K562 (cell line): ENCODE measurements around the gene ODAD3. TPM values are rescaled to one million over a fixed set of nuclear protein-coding genes. Genes with fewer than 3 reads are reported as not detected.
A peak's percentile ranks its signal among the peaks of the same experiment; 100 is the strongest.
"Not testable (repeated sequence)": the region's sequence is repeated elsewhere in the genome, so short reads cannot be mapped to it uniquely, and the experiment has no call there.

Experiments used
- ATAC-seq: fragments of 200-7000 bp; cut with Tn5 transposase; 3 replicates; pipeline ENCODE4 v1.9.1; 2020; ENCODE audit warnings: moderate library complexity
- BruUV-seq: library from RNA; stranded (reverse); fragments of 400-500 nt; replicated peaks from 2 replicates; lab custom pipeline; 2021; lab: Mats Ljungman, UMichigan
- CTCF ChIA-PET: fragments of 300-600 bp; formaldehyde crosslinking; extraction: SDS; loops from one replicate; lab custom pipeline; 2021; ENCODE audit warnings: low intra/inter-chr PET ratio; lab: Yijun Ruan, JAX
- POLR2A ChIA-PET: fragments of 300-600, 350-650 bp; sonication (Branson Sonifier 250); formaldehyde crosslinking; extraction: SDS; loops from one replicate; lab custom pipeline; 2021; ENCODE audit warnings: antibody characterized with exemption, inconsistent platforms; lab: Yijun Ruan, JAX
- DNase-seq, 4 experiments: peaks; one replicate each; pipeline versions ENCODE4 v3.0.0 to v3.0.0-alpha.2; 2011 to 2018; ENCODE audit warnings: low spot score in 3 of 4, mixed read lengths in 3 of 4; ENCODE audit errors: extremely low read depth in 1 of 4
- FAIRE-seq: peaks from 2 replicates; lab custom pipeline; 2011; peaks lifted over from hg19 to GRCh38; lab: Jason Lieb, UNC
- H2AFZ ChIP-seq: 2 replicates; pipeline ENCODE4 v1.6.0; 2011; ENCODE audit warnings: low read depth, low read length, control low read depth, inconsistent platforms
- H3K27ac ChIP-seq: fragments of 200-600 bp; 3 replicates; pipeline ENCODE4 v1.8.0; 2011; ENCODE audit warnings: low read depth, mild to moderate bottlenecking, control low read depth, inconsistent platforms, low read length, moderate library complexity, mixed read lengths; ENCODE audit errors: extremely low read depth
- H3K27me3 ChIP-seq, 2 experiments: fragments of 300-600 bp in 1 of 2; 2 replicates in 1 of 2; 3 replicates in 1 of 2; pipeline versions ENCODE4 v1.6.0 to v1.8.0; 2011; ENCODE audit warnings: inconsistent platforms in 2 of 2, low read length in 2 of 2, mild to moderate bottlenecking in 1 of 2, mixed read lengths in 1 of 2, moderate library complexity in 1 of 2; ENCODE audit not compliant: control insufficient read depth in 2 of 2, insufficient read depth in 2 of 2
- H3K36me3 ChIP-seq: fragments of 300-600 bp; 3 replicates; pipeline ENCODE4 v1.8.0; 2011; ENCODE audit warnings: mild to moderate bottlenecking, low read length, inconsistent platforms; ENCODE audit not compliant: control insufficient read depth, insufficient read depth
- H3K4me1 ChIP-seq, 2 experiments: fragments of 200-600 bp in 1 of 2; replicated peaks in 1 of 2; 2 replicates in 1 of 2; 3 replicates in 1 of 2; pipeline versions ENCODE4 v1.5.1 to v1.8.0; 2011; ENCODE audit warnings: inconsistent platforms in 2 of 2, low read length in 2 of 2, mild to moderate bottlenecking in 1 of 2, mixed read lengths in 1 of 2, moderate library complexity in 1 of 2; ENCODE audit not compliant: control insufficient read depth in 2 of 2, insufficient read depth in 2 of 2
- H3K4me2 ChIP-seq: 2 replicates; pipeline ENCODE4 v1.6.1; 2011; ENCODE audit warnings: low read length, control low read depth, inconsistent platforms, mixed read lengths; ENCODE audit not compliant: insufficient read depth
- H3K4me3 ChIP-seq: fragments of 200-600 bp; sonication (generic), shearing (Covaris generic); 2 replicates; pipeline ENCODE4 v1.5.1; 2016; ENCODE audit warnings: control low read depth, inconsistent platforms
- H3K79me2 ChIP-seq: fragments of 200-600 bp; 3 replicates; pipeline ENCODE4 v1.8.0; 2011; ENCODE audit warnings: low read length, inconsistent platforms; ENCODE audit not compliant: control insufficient read depth, insufficient read depth
- H3K9ac ChIP-seq, 2 experiments: 2 replicates each; pipeline versions ENCODE4 v1.6.0 to v1.6.1; 2011; ENCODE audit warnings: low read depth in 2 of 2, low read length in 2 of 2, control low read depth in 1 of 2, inconsistent platforms in 1 of 2, mild to moderate bottlenecking in 1 of 2, mixed read lengths in 1 of 2; ENCODE audit not compliant: insufficient read depth in 1 of 2
- H3K9me1 ChIP-seq: one replicate; pipeline ENCODE4 v1.6.0; 2011; ENCODE audit warnings: inconsistent platforms, mild to moderate bottlenecking, low read length, moderate library complexity; ENCODE audit not compliant: control insufficient read depth, insufficient read depth
- H3K9me3 ChIP-seq: replicated peaks from 2 replicates; pipeline ENCODE4 v1.5.1; 2011; ENCODE audit warnings: low read depth, low read length, inconsistent platforms; ENCODE audit not compliant: control insufficient read depth, insufficient read depth
- H4K20me1 ChIP-seq: replicated peaks from 2 replicates; pipeline ENCODE4 v1.6.1; 2011; ENCODE audit warnings: low read length, inconsistent platforms, mixed read lengths; ENCODE audit not compliant: control insufficient read depth, insufficient read depth
- BCOR ChIP-seq: fragments of 450-650 bp; IDR thresholded peaks from 2 replicates; pipeline ENCODE4 v1.6.1; 2016
- REST ChIP-seq, 2 experiments: fragments of 450-650 bp; formaldehyde crosslinking in 1 of 2; IDR thresholded peaks; 2 replicates each; pipeline versions ENCODE4 v1.4.0 to v1.6.1; 2014 to 2020; ENCODE audit warnings: mild to moderate bottlenecking in 2 of 2, borderline replicate concordance in 1 of 2, low read depth in 1 of 2
- ZNF121 ChIP-seq: sonication (generic); formaldehyde crosslinking; conservative IDR thresholded peaks from 2 replicates; pipeline ENCODE4 v1.8.0; 2022; ENCODE audit warnings: missing genetic modification reagents
- WGBS: fragments of 100-300 bp; shearing (Covaris generic); methylation state at CpG from one replicate; pipeline ENCODE4 v1.1.6; 2016; ENCODE audit warnings: low coverage, mixed read lengths; ENCODE audit not compliant: insufficient coverage; ENCODE audit errors: missing lambda C conversion rate; 5-methylcytosine and 5-hydroxymethylcytosine counted together
- in situ Hi-C: fragments of 300-500 bp; cut with MboI; formaldehyde crosslinking; loops from 4 replicates; pipeline ENCODE4 v1.15.0; 2018; ENCODE audit warnings: inconsistent platforms, mixed read lengths
- intact Hi-C: fragments of 100-400 bp; cut with micrococcal nuclease; formaldehyde crosslinking; loops from 2 replicates; pipeline ENCODE4 v1.14.2; 2022
- polyA plus RNA-seq, 8 experiments: library from polyadenylated mRNA; depleted of rRNA in 4 of 8; stranded (reverse) in 5 of 8; unstranded in 3 of 8; fragments of >200 nt; fragmentation: Nextera tagmentation in 2 of 8; fragmentation: Illumina TruSeq in 1 of 8; extraction: Ambion mirVana in 2 of 8; extraction: Trizol in 1 of 8; gene quantifications; 2 replicates each; pipeline versions ENCODE4 v1.2.1 to v1.2.3, GENCODE V29; 2011 to 2014; ENCODE audit warnings: inconsistent platforms in 1 of 8, missing spikeins in 1 of 8
- total RNA-seq, 7 experiments: library from RNA; depleted of rRNA in 6 of 7; stranded (reverse); fragments of >200 nt in 6 of 7; fragmentation: Illumina TruSeq in 2 of 7; extraction: Trizol in 2 of 7; gene quantifications; 2 replicates each; pipeline versions ENCODE4 v1.2.1 to v1.2.3, GENCODE V29; 2011 to 2021; ENCODE audit warnings: low replicate concordance in 1 of 7
- TF ChIP-seq, protein P1 (sequence below): fragments of 250-450 bp; sonication (Bioruptor Pico); IDR thresholded peaks from 2 replicates; pipeline ENCODE4 v1.9.0; 2021; ENCODE audit warnings: mild to moderate bottlenecking

ODAD3 gene
- total and polyA plus RNA-seq, 9 of the 15 experiments (the other 6 are each of a cell fraction or from before 2014, with no cell fraction given) = 0.07 to 0.72 (median 0.14) TPM; not detected in 2

GRCh38 chr19:11455233-11455554, 20.3 kb upstream of the ODAD3 start:
- CTCF ChIA-PET = interaction anchor here (0.6 kb wide), 1 partner anchor 49 kb away, joined by 4 read pairs; no protein-coding TSS in a partner anchor
- WGBS = 28% methylated on average over 6 of the region's 9 CpGs
- FAIRE-seq, intact Hi-C loops, BruUV-seq, DNase-seq, H3K36me3 ChIP-seq, H3K9ac ChIP-seq, H3K9me1 ChIP-seq, POLR2A ChIA-PET, H3K9me3 ChIP-seq, H3K27ac ChIP-seq, H3K79me2 ChIP-seq, H3K4me2 ChIP-seq, in situ Hi-C loops, H4K20me1 ChIP-seq, ATAC-seq, H3K4me3 ChIP-seq, H2AFZ ChIP-seq, H3K27me3 ChIP-seq: not testable (repeated sequence)
- H3K4me1 ChIP-seq = peaks cover 0 to 47% of the 10 kb centered on the region in 2 experiments; a peak in 3 of 5 replicates
- TF ChIP-seq ZNF121 (peak; percentile 80), BCOR (0 out of 2 replicates have a peak, but pooled peaks have one; percentile 31)

DNA sequence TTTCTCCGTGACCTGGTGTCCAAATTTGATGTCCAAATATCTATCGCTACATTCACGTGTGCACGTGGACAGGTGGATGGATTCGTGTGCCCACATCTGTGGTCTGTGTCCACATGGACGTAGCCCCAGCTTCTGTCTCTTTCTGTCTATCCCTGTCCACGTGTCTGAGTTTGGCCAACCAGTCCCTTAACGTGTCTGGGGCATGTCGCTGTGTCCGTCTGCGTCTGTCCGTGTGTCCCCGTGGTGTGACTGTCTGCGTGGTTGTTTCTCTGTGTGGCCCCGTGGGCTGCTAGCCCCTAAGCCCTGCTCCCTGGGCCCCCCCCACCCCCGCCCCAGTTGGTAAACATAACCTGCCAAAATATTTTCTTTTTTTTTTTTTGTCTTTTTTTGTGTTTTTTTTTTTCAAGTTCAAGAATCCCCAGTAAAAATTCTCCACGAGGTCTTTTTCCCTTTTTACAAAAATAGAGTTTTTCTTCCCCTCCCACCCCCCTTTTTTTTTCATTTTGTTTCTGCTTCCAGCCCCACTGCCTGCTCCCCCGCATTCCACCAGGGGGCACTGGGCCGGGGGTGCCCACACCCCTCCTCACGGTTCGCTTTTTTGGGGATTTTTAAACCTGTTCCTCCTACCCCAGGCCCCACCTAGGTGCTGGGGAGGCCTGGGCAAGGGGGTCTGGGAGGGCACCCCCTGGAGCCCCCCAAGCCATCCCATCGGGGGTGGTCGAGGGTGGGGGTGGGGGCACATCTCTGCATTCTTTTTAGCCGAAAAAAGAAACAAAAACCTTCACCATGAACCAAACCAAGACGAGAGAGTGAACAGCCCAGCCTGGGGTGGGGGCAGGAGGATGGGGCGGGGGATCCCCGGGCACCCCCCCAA, 18.8 kb upstream of the ODAD3 start:
- peaks cover 0 to 9% of the 10 kb centered on the region in 2 experiments; a peak in 3 of 5 replicates for H3K27me3 ChIP-seq
- 0 out of 2 replicates have a peak, but pooled peaks cover 4% of the 10 kb centered on the region for H4K20me1 ChIP-seq
- no TSS peak for BruUV-seq
- intact Hi-C loops = loop anchor here (2.0 kb wide), 1 partner anchor 29 kb away; no protein-coding TSS in a partner anchor
- no peak overlapping the region for H3K4me2 ChIP-seq
- no peaks in the 10 kb centered on the region for H3K9me3 ChIP-seq
- peaks cover 20% of the 10 kb centered on the region; the same call in 1 of the 3 replicates for H3K36me3 ChIP-seq
- H3K27ac ChIP-seq = no peak overlapping the region
- no peaks in the 10 kb centered on the region for H3K9me1 ChIP-seq
- FAIRE-seq = peak; percentile 44
- CTCF ChIA-PET = interaction anchor here (0.6 to 1.2 kb wide), 3 partner anchors 134 to 481 kb away, joined by 3 to 7 read pairs (median 3); no protein-coding TSS in a partner anchor
- in situ Hi-C loops = no loop called here
- H2AFZ ChIP-seq = peak overlapping the region; percentile 35; the same call in 1 of the 2 replicates
- no peak overlapping the region for H3K4me3 ChIP-seq
- peak overlapping the region in 1 of 2 experiments; percentile 61; a peak in 1 of 4 replicates for H3K9ac ChIP-seq
- ATAC-seq = peak; percentile 66
- peak; percentile 37 to 73 (median 71) for DNase-seq
- POLR2A ChIA-PET = no interaction called here
- WGBS = 47% methylated on average over 12 of the region's 27 CpGs
- H3K4me1 ChIP-seq = peaks cover 0 to 53% of the 10 kb centered on the region in 2 experiments; a peak in 3 of 5 replicates
- no peaks in the 10 kb centered on the region for H3K79me2 ChIP-seq
- TF ChIP-seq, protein P1, sequence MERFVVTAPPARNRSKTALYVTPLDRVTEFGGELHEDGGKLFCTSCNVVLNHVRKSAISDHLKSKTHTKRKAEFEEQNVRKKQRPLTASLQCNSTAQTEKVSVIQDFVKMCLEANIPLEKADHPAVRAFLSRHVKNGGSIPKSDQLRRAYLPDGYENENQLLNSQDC (CRISPR knock-in tag) = no peak
- peak; percentile 13; the same call in 1 of the 2 replicates for TF ChIP-seq REST (IDR thresholded peaks at IDR 0.05; ENCODE audit: borderline replicate concordance)
- no peak for TF ChIP-seq REST (CRISPR knock-in tag; IDR thresholded peaks at IDR 0.05; ENCODE audit: low read depth)
